HFFc6 (cell line): ENCODE results near the gene GPR150. TPM values are rescaled to one million over a fixed set of nuclear protein-coding genes. Genes with fewer than 3 reads are reported as not detected.

Source experiments
- DNase-seq: peaks from one replicate; pipeline ENCODE4 v3.0.0-alpha.2; 2018
- H3K27ac Mint-ChIP-seq: 2 replicates; pipeline ENCODE4 v1.8.0; 2020; ENCODE audit warnings: mild to moderate bottlenecking, mixed read lengths
- H3K27me3 Mint-ChIP-seq: 2 replicates; pipeline ENCODE4 v1.8.0; 2021; ENCODE audit warnings: mild to moderate bottlenecking, moderate library complexity, mixed read lengths; ENCODE audit not compliant: insufficient read depth
- H3K36me3 Mint-ChIP-seq: 2 replicates; pipeline ENCODE4 v1.8.0; 2021; ENCODE audit warnings: low read depth, mixed read lengths
- H3K4me1 Mint-ChIP-seq: 2 replicates; pipeline ENCODE4 v1.8.0; 2020; ENCODE audit warnings: low read depth, mixed read lengths
- H3K4me3 Mint-ChIP-seq: 2 replicates; pipeline ENCODE4 v1.8.0; 2020; ENCODE audit warnings: mild to moderate bottlenecking, moderate library complexity, mixed read lengths
- H3K9me3 Mint-ChIP-seq: 2 replicates; pipeline ENCODE4 v1.8.0; 2020; ENCODE audit warnings: mild to moderate bottlenecking, mixed read lengths
- CTCF ChIP-seq: fragments of 200-600 bp; sonication (generic); IDR thresholded peaks from 2 replicates; pipeline ENCODE4 v1.5.0; 2021; ENCODE audit warnings: antibody characterized with exemption, mild to moderate bottlenecking
- total RNA-seq, 6 experiments: library from RNA; stranded (reverse); fragmentation: NEBNext Ultra II Directional; extraction: Animal tissue kit (Norgen Biotek cat#: 25700); gene quantifications; 2 replicates in 1 of 6; 3 replicates in 5 of 6; pipeline ENCODE4 v1.2.3, GENCODE V29; 2021

Gene GPR150
- total RNA-seq, 6 experiments from 2014 or later: 0.14 to 0.35 (median 0.22) TPM

- no peak for TF ChIP-seq CTCF
- Mint-ChIP-seq H3K27me3 (peaks cover 7% of the 10 kb centered on the region), H3K4me3 (no peak overlapping the region), H3K36me3 (no peaks in the 10 kb centered on the region), H3K4me1 (peaks cover 15% of the 10 kb centered on the region), H3K27ac (no peak overlapping the region), H3K9me3 (no peaks in the 10 kb centered on the region)
- DNase-seq: no peak
Measured at GRCh38 chr5:95623706-95624105, 3.8 kb downstream of the GPR150 start.

- TF ChIP-seq CTCF: no peak
- H3K27me3 Mint-ChIP-seq: peaks cover 7% of the 10 kb centered on the region
- H3K4me1 Mint-ChIP-seq: peaks cover 12% of the 10 kb centered on the region
- no peak overlapping the region for H3K4me3 Mint-ChIP-seq
- no peaks in the 10 kb centered on the region for H3K9me3 Mint-ChIP-seq
- no peak overlapping the region for H3K27ac Mint-ChIP-seq
- no peaks in the 10 kb centered on the region for H3K36me3 Mint-ChIP-seq
- DNase-seq: no peak
Measured at GRCh38 chr5:95624368-95624767, 4.5 kb downstream of the GPR150 start.

GRCh38 chr5:95626701-95627100 lies 6.8 kb downstream of the GPR150 start:
- no peak overlapping the region for H3K4me3 Mint-ChIP-seq
- no peak for DNase-seq
- H3K36me3 Mint-ChIP-seq: no peaks in the 10 kb centered on the region
- peaks cover 20% of the 10 kb centered on the region for H3K4me1 Mint-ChIP-seq
- peaks cover 7% of the 10 kb centered on the region for H3K27me3 Mint-ChIP-seq
- TF ChIP-seq CTCF: no peak
- no peaks in the 10 kb centered on the region for H3K9me3 Mint-ChIP-seq
- H3K27ac Mint-ChIP-seq: no peak overlapping the region

GRCh38 chr5:95627971-95628810 lies 8.3 kb downstream of the GPR150 start:
- Mint-ChIP-seq H3K9me3 (no peaks in the 10 kb centered on the region; the same call in 1 of the 2 replicates), H3K36me3 (peaks cover 7% of the 10 kb centered on the region; the same call in 1 of the 2 replicates), H3K4me1 (peaks cover 29% of the 10 kb centered on the region), H3K27ac (no peak overlapping the region), H3K4me3 (no peak overlapping the region), H3K27me3 (peaks cover 7% of the 10 kb centered on the region)
- DNase-seq: no peak
- TF ChIP-seq CTCF: no peak

- no peak for TF ChIP-seq CTCF
- no peak for DNase-seq
- no peak overlapping the region for H3K27ac Mint-ChIP-seq
- H3K36me3 Mint-ChIP-seq: peaks cover 7% of the 10 kb centered on the region; the same call in 1 of the 2 replicates
- peaks cover 4% of the 10 kb centered on the region; the same call in 1 of the 2 replicates for H3K9me3 Mint-ChIP-seq
- H3K4me3 Mint-ChIP-seq: no peak overlapping the region
- peaks cover 6% of the 10 kb centered on the region; the same call in 1 of the 2 replicates for H3K27me3 Mint-ChIP-seq
- H3K4me1 Mint-ChIP-seq: peaks cover 29% of the 10 kb centered on the region
Measured at GRCh38 chr5:95628933-95629332, 9.0 kb downstream of the GPR150 start.
